Measurements from ENCODE around the gene LMX1B. TPM values are rescaled to one million over a fixed set of nuclear protein-coding genes. Genes with fewer than 3 reads are reported as not detected.

LMX1B gene
- polyA plus RNA-seq, 1 of the 3 experiments (the other 2 are of a cell fraction) = not detected

DNA sequence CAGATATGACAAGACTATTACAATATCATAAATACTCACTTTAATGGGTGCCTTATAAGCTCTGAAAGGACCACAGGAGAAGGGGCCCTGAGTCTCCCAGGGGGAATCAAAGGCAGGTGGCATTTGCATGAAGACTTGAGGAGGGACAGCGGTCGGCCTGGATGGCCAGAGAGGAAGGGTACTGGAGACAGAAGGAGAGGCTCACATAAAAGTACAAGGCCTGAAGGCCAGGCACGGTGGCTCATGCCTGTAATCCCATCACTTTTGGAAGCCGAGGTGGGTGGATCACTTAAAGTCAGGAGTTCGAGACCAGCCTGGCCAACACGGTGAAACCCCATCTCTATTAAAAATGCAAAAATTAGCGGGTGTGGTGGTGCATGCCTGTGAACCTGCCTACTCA, 29.1 kb upstream of the LMX1B start:
- Histone ChIP-seq H3K4me2 (no peak overlapping the region), H3K4me3 (ENCODE audit: low read depth in 2 of 2, low read length in 1 of 2) (no peak overlapping the region), H3K27me3 (ENCODE audit: insufficient read depth) (peaks cover 29% of the 10 kb centered on the region; the same call in 1 of the 2 replicates), H3K4me1 (ENCODE audit: control insufficient read depth in 1 of 2, insufficient read depth in 2 of 2, low read depth in 1 of 2, low read length in 1 of 2) (peaks cover 0 to 2% of the 10 kb centered on the region in 2 experiments; a peak in 1 of 4 replicates), H3K36me3 (replicated peaks in 1 of 2; ENCODE audit: control insufficient read depth in 1 of 2, insufficient read depth in 2 of 2, low read length in 1 of 2) (no peaks in the 10 kb centered on the region), H3K9me3 (no peaks in the 10 kb centered on the region), H3F3A (replicated peaks; ENCODE audit: insufficient read depth) (no peaks in the 10 kb centered on the region), H3K27ac (ENCODE audit: low read depth in 2 of 2, low read length in 1 of 2) (no peak overlapping the region), H3K9me2 (no peaks in the 10 kb centered on the region), H4K20me1 (ENCODE audit: insufficient read depth) (no peaks in the 10 kb centered on the region), H3K9ac (no peak overlapping the region), H3K79me2 (ENCODE audit: insufficient read depth) (no peaks in the 10 kb centered on the region), H2AFZ (ENCODE audit: low read depth) (no peak overlapping the region)
- TF ChIP-seq YY1 (IDR thresholded peaks at IDR 0.05; ENCODE audit: low read depth) (no peak), NFIC (IDR thresholded peaks at IDR 0.05; ENCODE audit: borderline replicate concordance) (no peak), JUND (IDR thresholded peaks at IDR 0.05) (no peak), RAD21 (IDR thresholded peaks at IDR 0.05; ENCODE audit: low read length) (no peak)
- ChIA-PET CTCF (interaction anchor here (1.3 to 5.8 kb wide), 2 partner anchors 27 to 85 kb away, joined by 3 to 16 read pairs; no protein-coding TSS in a partner anchor), POLR2A (no interaction called here)
- 70% methylated on average over 7 of the region's 7 CpGs for WGBS (ENCODE audit: low lambda C conversion rate)
- DNase-seq = no peak

DNA sequence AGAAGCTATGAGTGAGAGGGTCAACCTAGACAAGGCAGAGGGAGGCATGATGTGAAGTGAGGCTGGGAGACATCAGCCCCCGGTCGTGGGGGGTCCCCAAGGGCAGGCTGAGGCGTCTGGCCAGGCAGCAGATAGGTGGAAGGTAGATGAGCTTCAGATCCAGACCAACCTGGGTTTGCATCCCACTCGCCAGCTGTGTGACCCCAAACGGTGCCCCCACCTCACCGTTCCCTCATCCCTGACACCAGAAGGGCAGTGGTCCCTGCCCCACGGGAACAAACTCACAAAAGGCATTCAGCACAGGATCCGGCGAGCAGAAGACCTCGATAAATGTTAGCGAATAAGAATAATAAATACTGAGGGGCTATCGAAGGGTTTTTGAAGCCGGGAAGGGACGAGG, 27.5 kb upstream of the LMX1B start:
- Histone ChIP-seq H4K20me1 (ENCODE audit: insufficient read depth) (no peaks in the 10 kb centered on the region), H2AFZ (ENCODE audit: low read depth) (no peak overlapping the region), H3K9me3 (no peaks in the 10 kb centered on the region), H3K79me2 (ENCODE audit: insufficient read depth) (no peaks in the 10 kb centered on the region), H3K27ac (ENCODE audit: low read depth in 2 of 2, low read length in 1 of 2) (no peak overlapping the region), H3K27me3 (ENCODE audit: insufficient read depth) (peaks cover 23% of the 10 kb centered on the region; the same call in 1 of the 2 replicates), H3K36me3 (replicated peaks in 1 of 2; ENCODE audit: control insufficient read depth in 1 of 2, insufficient read depth in 2 of 2, low read length in 1 of 2) (no peaks in the 10 kb centered on the region), H3K4me3 (ENCODE audit: low read depth in 2 of 2, low read length in 1 of 2) (no peak overlapping the region), H3K9me2 (no peaks in the 10 kb centered on the region), H3K4me2 (no peak overlapping the region), H3K9ac (no peak overlapping the region), H3K4me1 (ENCODE audit: control insufficient read depth in 1 of 2, insufficient read depth in 2 of 2, low read depth in 1 of 2, low read length in 1 of 2) (peaks cover 0 to under 1% of the 10 kb centered on the region in 2 experiments; a peak in 1 of 4 replicates), H3F3A (replicated peaks; ENCODE audit: insufficient read depth) (no peaks in the 10 kb centered on the region)
- TF ChIP-seq YY1 (IDR thresholded peaks at IDR 0.05; ENCODE audit: low read depth) (no peak), FOSL2 (IDR thresholded peaks at IDR 0.05; ENCODE audit: borderline replicate concordance, low read depth) (no peak), ELF1 (IDR thresholded peaks at IDR 0.05) (no peak), EP300 (IDR thresholded peaks at IDR 0.05; ENCODE audit: borderline replicate concordance in 1 of 2, low read depth in 1 of 2, low read length in 1 of 2) (no peak), JUND (IDR thresholded peaks at IDR 0.05) (no peak), RFX5 (IDR thresholded peaks at IDR 0.05; ENCODE audit: low read length) (no peak), SIN3A (IDR thresholded peaks at IDR 0.05; ENCODE audit: borderline replicate concordance, low read depth, low read length) (no peak), ZBTB33 (IDR thresholded peaks at IDR 0.05; ENCODE audit: borderline replicate concordance, low read depth) (no peak), TEAD4 (IDR thresholded peaks at IDR 0.05; ENCODE audit: borderline replicate concordance, insufficient read depth) (no peak), FOXJ3 (CRISPR knock-in tag; IDR thresholded peaks at IDR 0.05) (no peak), RXRA (IDR thresholded peaks at IDR 0.05; ENCODE audit: borderline replicate concordance, low read depth) (no peak)
- TF ChIP-seq, protein P1, sequence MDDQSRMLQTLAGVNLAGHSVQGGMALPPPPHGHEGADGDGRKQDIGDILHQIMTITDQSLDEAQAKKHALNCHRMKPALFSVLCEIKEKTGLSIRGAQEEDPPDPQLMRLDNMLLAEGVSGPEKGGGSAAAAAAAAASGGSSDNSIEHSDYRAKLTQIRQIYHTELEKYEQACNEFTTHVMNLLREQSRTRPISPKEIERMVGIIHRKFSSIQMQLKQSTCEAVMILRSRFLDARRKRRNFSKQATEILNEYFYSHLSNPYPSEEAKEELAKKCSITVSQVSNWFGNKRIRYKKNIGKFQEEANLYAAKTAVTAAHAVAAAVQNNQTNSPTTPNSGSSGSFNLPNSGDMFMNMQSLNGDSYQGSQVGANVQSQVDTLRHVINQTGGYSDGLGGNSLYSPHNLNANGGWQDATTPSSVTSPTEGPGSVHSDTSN (IDR thresholded peaks at IDR 0.05) = no peak
- TF ChIP-seq, protein P2, sequence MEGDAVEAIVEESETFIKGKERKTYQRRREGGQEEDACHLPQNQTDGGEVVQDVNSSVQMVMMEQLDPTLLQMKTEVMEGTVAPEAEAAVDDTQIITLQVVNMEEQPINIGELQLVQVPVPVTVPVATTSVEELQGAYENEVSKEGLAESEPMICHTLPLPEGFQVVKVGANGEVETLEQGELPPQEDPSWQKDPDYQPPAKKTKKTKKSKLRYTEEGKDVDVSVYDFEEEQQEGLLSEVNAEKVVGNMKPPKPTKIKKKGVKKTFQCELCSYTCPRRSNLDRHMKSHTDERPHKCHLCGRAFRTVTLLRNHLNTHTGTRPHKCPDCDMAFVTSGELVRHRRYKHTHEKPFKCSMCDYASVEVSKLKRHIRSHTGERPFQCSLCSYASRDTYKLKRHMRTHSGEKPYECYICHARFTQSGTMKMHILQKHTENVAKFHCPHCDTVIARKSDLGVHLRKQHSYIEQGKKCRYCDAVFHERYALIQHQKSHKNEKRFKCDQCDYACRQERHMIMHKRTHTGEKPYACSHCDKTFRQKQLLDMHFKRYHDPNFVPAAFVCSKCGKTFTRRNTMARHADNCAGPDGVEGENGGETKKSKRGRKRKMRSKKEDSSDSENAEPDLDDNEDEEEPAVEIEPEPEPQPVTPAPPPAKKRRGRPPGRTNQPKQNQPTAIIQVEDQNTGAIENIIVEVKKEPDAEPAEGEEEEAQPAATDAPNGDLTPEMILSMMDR (IDR thresholded peaks at IDR 0.05) = no peak
- WGBS (ENCODE audit: low lambda C conversion rate) = 61% methylated on average over 14 of the region's 14 CpGs
- no peak for DNase-seq
- CTCF ChIA-PET = interaction anchor here (1.4 to 5.8 kb wide), 4 partner anchors 19 to 87 kb away, joined by 3 to 16 read pairs (median 6); no protein-coding TSS in a partner anchor
- POLR2A ChIA-PET = no interaction called here

Measured in SK-N-SH (cell line).